SKM-1 treated with dmso at 0.1 percent for 144 hours (cell line): ENCODE results near the gene TRIM13.
"Not testable (repeated sequence)": the region's sequence is repeated elsewhere in the genome, so short reads cannot be mapped to it uniquely, and the experiment has no call there.

Experiments used
- DNase-seq: peaks from one replicate; lab custom pipeline; 2025; ENCODE audit not compliant: unreplicated experiment; lab: John Stamatoyannopoulos, UW

Gene TRIM13

GRCh38 chr13:50055454-50055853 lies 58.6 kb downstream of the TRIM13 start:
- no peak for DNase-seq

- DNase-seq = no peak
Observed at GRCh38 chr13:50060718-50061117, 63.9 kb downstream of the TRIM13 start.

GRCh38 chr13:50062336-50062735 lies 65.5 kb downstream of the TRIM13 start:
- not testable (repeated sequence) for DNase-seq

GRCh38 chr13:50065712-50066111 lies 68.9 kb downstream of the TRIM13 start:
- DNase-seq = no peak
